ENCODE data around the gene M1AP. TPM values are rescaled to one million over a fixed set of nuclear protein-coding genes. Genes with fewer than 3 reads are reported as not detected.

Gene M1AP
- total RNA-seq, 4 donors from 2014 or later: 0.38 to 2.7 (median 0.52) TPM; not detected in 1

GRCh38 chr2:74526649-74527230, 121.4 kb downstream of the M1AP start:
- TF ChIP-seq POLR2A (IDR thresholded peaks at IDR 0.05): no peak
- TF ChIP-seq, protein P1, sequence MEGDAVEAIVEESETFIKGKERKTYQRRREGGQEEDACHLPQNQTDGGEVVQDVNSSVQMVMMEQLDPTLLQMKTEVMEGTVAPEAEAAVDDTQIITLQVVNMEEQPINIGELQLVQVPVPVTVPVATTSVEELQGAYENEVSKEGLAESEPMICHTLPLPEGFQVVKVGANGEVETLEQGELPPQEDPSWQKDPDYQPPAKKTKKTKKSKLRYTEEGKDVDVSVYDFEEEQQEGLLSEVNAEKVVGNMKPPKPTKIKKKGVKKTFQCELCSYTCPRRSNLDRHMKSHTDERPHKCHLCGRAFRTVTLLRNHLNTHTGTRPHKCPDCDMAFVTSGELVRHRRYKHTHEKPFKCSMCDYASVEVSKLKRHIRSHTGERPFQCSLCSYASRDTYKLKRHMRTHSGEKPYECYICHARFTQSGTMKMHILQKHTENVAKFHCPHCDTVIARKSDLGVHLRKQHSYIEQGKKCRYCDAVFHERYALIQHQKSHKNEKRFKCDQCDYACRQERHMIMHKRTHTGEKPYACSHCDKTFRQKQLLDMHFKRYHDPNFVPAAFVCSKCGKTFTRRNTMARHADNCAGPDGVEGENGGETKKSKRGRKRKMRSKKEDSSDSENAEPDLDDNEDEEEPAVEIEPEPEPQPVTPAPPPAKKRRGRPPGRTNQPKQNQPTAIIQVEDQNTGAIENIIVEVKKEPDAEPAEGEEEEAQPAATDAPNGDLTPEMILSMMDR (IDR thresholded peaks at IDR 0.05): no peak
- no peak overlapping the region for H3K4me3 ChIP-seq (ENCODE audit: low read depth, poor library complexity, severe bottlenecking)
- intact Hi-C loops (cut with DNase I; ENCODE audit: low total_unique reads): no loop called here
- DNase-seq (ENCODE audit: low spot score in 2 of 2): peak in 1 of 2 donors; percentile 56
- 96 to 99% methylated on average over 11 of the region's 11 CpGs for WGBS, 2 donors

DNA sequence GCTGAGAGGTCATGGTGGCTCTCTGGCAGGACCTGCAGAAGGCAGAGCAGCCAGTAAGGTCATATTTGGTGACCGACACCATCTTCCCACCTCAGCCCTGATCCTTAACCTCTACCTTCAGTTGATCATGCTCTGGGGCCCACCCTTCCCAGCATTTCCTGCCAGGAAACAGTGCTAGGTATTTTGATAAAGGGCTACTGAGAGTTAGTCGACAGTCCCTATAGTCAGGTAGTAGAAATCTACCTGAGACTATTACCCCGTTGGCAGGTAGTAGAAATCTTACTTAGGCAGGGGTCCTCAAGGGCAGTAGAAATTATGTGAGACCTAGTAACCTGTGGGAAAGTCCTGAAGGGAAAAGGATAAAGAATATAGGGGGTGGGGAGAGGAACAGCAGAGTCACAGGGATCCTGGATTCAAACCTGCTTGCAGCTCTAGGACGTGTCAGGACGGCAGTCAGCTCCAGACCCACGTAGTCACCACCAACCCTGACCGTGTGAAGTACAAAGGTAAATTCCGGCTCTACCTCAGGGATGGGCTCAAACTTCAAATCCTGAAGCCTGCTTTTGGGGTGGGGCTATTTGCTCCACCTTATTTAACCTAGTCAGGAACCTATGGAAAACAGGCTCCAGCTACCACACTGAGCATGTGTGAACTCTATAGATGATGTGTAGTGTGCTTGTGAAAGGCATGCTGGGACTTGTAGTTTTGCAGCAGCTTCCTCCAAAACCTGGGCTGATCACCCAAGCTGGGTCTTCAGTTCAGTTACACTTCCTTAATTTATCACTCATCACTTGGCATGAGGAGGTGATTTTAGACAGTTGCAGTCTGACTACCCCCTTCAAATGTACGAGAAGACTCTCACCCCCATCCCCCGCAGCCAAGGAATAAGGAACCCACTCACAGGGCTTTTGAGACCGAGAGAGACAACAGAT, 122.1 kb downstream of the M1AP start, which contains the start of gene DQX1:
TSS of gene DQX1 (minus strand) at position 515 of the 932 bp plus-strand sequence. CDS start at position 13, 502 bp downstream.
- DNase-seq (ENCODE audit: low spot score in 2 of 2): peak in 1 of 2 donors; percentile 60
- WGBS, 2 donors: 69 to 73% methylated on average over 11 of the region's 11 CpGs
- TF ChIP-seq, protein P1 (IDR thresholded peaks at IDR 0.05): no peak
- TF ChIP-seq POLR2A (IDR thresholded peaks at IDR 0.05): no peak
- H3K4me3 ChIP-seq (ENCODE audit: low read depth, poor library complexity, severe bottlenecking): no peak within 1 kb of the TSS
- intact Hi-C loops (cut with DNase I; ENCODE audit: low total_unique reads): no loop called here

GRCh38 chr2:74524955-74525716, 123.0 kb downstream of the M1AP start:
- TF ChIP-seq POLR2A (IDR thresholded peaks at IDR 0.05): no peak
- TF ChIP-seq, protein P1 (IDR thresholded peaks at IDR 0.05): no peak
- 88 to 91% methylated on average over 10 of the region's 10 CpGs for WGBS, 2 donors
- H3K4me3 ChIP-seq (ENCODE audit: low read depth, poor library complexity, severe bottlenecking): no peak overlapping the region
- DNase-seq (ENCODE audit: low spot score in 2 of 2): peak in 1 of 2 donors; percentile 77
- intact Hi-C loops (cut with DNase I; ENCODE audit: low total_unique reads): no loop called here

DNA sequence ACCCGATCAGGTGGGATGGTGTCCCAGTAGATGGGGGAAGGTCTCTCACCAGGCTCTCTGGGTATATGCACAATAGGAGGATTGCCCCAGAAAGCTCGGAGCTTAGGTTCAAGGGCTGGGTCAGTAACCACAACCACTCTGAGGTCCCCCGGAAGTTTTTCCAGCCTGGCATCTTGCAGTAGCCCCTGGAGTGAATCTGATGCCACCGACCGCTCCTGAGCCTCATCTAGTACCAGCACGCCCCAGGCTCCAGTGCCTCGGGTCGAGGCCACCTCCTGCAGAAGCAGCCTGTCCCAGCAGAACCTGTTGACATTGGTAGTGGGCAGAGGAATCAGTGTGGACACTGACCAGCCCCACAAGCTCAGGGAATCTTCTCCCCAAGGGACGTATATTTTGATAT, 124.1 kb downstream of the M1AP start:
- TF ChIP-seq, protein P1 (IDR thresholded peaks at IDR 0.05): no peak
- TF ChIP-seq POLR2A (IDR thresholded peaks at IDR 0.05): no peak
- intact Hi-C loops (cut with DNase I; ENCODE audit: low total_unique reads): no loop called here
- peak in 1 of 2 donors; percentile 66 for DNase-seq (ENCODE audit: low spot score in 2 of 2)
- no peak overlapping the region for H3K4me3 ChIP-seq (ENCODE audit: low read depth, poor library complexity, severe bottlenecking)
- 69 to 87% methylated on average over 9 of the region's 9 CpGs for WGBS, 2 donors

- no peak for DNase-seq (ENCODE audit: low spot score in 2 of 2)
- TF ChIP-seq, protein P1 (IDR thresholded peaks at IDR 0.05): no peak
- no peak for TF ChIP-seq POLR2A (IDR thresholded peaks at IDR 0.05)
- H3K4me3 ChIP-seq (ENCODE audit: low read depth, poor library complexity, severe bottlenecking): no peak overlapping the region
- intact Hi-C loops (cut with DNase I; ENCODE audit: low total_unique reads): no loop called here
- WGBS, 2 donors: 72 to 83% methylated on average over 3 of the region's 3 CpGs
These were observed 125.6 kb downstream of the M1AP start for GRCh38 chr2:74522516-74522915.

Measured in lower leg skin (tissue), 4 donors.